Measurements from ENCODE around the gene DUSP28.

GRCh38 chr2:240590681-240591111 lies 30.5 kb downstream of the DUSP28 start:
- TF ChIP-seq CTCF (IDR thresholded peaks at IDR 0.05; ENCODE audit: low read depth, low read length, missing input control) (no peak), REST (IDR thresholded peaks at IDR 0.05) (no peak), TAF1 (conservative IDR thresholded peaks at IDR 0.05) (no peak), GABPA (IDR thresholded peaks at IDR 0.05 in 1 of 2, conservative IDR thresholded peaks at IDR 0.05 in 1 of 2) (no peak), FOXA1 (IDR thresholded peaks at IDR 0.05) (no peak), MAX (IDR thresholded peaks at IDR 0.05) (no peak), ZBTB33 (IDR thresholded peaks at IDR 0.05) (no peak), YY1 (IDR thresholded peaks at IDR 0.05) (no peak), RAD21 (IDR thresholded peaks at IDR 0.05) (no peak), RXRA (IDR thresholded peaks at IDR 0.05) (no peak), HNF4A (conservative IDR thresholded peaks at IDR 0.05) (no peak)
